Astrocyte of the hippocampus (primary cell): ENCODE data around the gene OR4C16.

Experiments
- DNase-seq: peaks from one replicate; pipeline ENCODE4 v3.0.0; 2011; ENCODE audit warnings: low read depth, low spot score

OR4C16 gene

GRCh38 chr11:55571828-55572227 lies at the start of gene OR4C16:
Gene OR4C16 (plus strand): TSS chr11:55572128. CDS start chr11:55572128, 0 bp downstream.
- no peak for DNase-seq

GRCh38 chr11:55554169-55554568 lies 17.8 kb upstream of the OR4C16 start, which contains the start of gene OR4C15:
Gene OR4C15 (plus strand): TSS chr11:55554469. CDS start chr11:55554469, 0 bp downstream.
- no peak for DNase-seq

GRCh38 chr11:55572548-55572947 lies 620 bp downstream of the OR4C16 start:
- no peak for DNase-seq

GRCh38 chr11:55607545-55607944 lies 35.6 kb downstream of the OR4C16 start, which contains the start of gene OR4C11:
Gene OR4C11 (minus strand): TSS chr11:55607645. CDS start chr11:55604373, 3,272 bp downstream.
- no peak for DNase-seq
